Ecto neural progenitor cell (in vitro differentiated cells): Measurements from ENCODE around the gene CCL5.

ENCODE experiments used
- DNase-seq: peaks from one replicate; pipeline ENCODE4 v3.0.0-alpha.2; 2018; ENCODE audit warnings: low spot score

CCL5 gene

GRCh38 chr17:35879773-35880654 is at the start of gene CCL5:
TSS of gene CCL5 (minus strand) at chr17:35880360.
- DNase-seq = no peak

DNA sequence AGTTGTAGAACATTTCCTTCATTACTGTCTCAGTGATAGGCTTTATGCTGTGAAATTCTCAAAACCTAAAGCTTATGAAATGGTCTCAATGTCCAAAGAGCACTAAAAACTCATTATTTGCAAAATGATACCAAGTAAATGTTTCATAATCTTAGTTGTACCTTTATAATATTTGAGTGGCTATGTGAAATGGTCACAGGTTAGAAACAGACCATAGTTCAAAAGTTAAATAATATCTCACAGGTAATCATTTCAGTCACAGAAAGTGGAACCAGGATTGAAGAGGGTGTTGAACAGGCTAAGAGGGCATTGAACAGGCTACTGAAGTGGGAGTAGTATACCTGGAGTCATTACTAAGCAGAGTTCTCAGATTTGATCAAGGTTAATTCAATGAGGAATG is 47.6 kb upstream of the CCL5 start:
- no peak for DNase-seq

DNA sequence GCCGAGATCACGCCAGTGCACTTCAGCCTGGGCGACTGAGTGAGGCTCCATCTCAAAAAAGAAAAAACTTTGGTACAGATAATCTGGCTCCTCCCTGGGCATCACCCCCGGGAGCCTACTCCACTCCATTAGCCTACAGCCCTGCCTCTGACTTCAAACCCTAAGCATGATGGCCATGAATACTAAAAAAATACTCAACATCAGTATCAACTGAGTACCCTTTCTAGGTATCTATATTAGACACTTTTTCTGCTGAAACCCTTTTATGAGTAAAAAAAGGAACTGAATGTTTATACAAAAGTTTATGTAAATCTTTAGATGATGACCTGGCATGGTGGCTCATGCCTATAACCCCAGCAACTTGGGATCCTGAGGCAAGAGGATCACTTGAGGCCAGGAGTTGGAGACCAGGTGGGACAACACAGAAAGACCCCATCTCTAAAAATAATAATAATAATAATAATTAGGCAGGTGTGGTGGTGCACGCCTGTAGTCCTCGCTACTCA is 43.5 kb upstream of the CCL5 start:
- no peak for DNase-seq

DNA sequence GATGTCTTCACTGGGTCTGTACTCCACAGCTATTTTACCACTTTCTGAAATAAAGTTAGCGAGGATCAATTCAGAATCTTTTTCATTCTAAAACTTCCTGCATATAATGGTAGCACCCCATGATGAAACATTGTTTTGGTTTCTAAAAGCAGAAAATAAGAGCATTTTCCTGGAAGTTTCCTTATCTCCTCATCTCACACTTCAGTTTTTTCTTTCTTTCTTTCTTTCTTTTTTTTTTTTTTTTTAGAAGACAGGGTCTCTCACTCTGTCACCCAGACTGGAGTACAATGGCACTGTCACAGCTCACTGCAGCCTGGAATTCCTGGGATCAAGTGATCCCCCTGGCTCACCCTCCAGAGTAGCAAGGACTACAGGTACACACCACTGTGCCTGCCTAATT is 40.1 kb upstream of the CCL5 start:
- no peak for DNase-seq

- no peak for DNase-seq
Measured at GRCh38 chr17:35918665-35919064, 38.5 kb upstream of the CCL5 start.

- no peak for DNase-seq
Measured at GRCh38 chr17:35917519-35918213, 37.5 kb upstream of the CCL5 start.

DNA sequence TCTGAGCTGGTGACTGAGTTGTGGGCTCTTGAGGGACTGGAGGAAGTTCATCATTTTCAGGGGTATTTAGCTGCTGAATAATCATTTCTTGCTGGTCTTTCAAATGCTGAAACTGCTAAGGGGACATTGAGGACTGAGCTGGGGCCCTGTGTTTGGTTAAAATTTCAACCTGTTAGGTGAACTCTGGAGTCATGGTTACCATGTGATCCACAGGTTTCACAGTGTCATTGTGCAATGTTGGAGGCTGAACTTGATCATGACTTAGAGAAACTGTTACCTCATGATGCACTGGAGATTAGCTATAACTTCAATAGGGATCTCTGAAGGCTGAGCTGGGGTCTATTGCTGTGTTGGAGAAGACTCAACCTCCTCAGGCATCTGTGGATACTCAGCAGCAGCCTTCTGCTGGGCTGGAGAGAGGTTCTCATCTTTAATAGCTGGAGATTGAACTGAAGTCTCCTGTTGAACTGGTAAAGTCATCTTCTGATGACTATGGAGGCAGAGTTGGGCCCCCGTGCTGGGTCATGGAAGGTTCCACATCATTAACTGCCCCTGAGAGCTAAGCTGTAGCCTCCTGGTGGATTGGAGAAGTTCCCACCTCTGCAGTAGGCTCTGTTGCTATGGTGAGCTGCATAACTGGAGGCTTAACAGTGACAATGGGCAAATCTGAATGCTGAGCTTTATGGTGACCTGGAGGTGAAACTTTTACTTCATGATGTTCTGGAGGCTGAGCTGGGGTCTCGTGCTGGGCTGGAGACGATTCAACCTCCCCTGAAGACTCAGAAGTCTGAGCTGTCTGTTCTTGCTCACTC is 35.2 kb upstream of the CCL5 start:
- no peak for DNase-seq

DNA sequence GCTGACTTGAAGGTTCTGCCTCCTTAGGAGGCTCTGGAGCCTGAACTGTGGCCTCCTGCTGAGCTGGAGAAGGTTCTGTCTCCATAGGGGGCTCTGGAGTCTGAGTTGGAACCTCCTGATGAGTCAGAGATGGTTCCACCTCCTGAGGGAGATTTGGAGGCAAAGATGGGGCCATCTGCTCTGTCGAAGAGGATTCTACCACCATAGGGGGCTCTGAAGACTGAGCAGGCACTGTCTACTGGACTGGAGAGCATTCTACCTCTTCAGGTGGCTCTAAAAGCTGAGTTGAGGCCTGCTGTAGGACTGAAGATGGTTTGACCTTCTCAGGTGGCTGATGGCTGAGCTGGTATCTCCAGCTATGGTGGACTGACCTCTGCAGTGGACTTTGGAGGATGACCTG is 34.2 kb upstream of the CCL5 start:
- no peak for DNase-seq

DNA sequence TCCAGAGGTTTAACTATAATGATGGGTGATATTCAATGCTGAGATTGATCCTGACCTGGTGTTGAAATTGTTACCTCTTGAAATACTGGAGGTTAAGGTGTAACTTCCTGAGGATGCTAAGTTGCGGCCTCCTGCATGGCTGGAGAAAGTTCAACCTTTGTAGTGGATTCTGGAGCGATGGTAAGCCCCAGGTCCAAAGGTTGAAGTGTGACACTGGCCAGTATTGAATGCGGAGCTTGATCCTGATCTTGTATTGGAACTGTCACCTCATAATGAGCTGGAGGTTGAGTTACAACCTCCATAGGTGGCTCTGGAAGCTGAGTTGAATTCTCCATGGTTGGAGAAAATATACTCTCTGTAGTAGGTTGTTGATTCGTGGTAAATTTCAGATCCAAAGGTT is 33.4 kb upstream of the CCL5 start:
- no peak for DNase-seq

- DNase-seq = no peak
Measured at GRCh38 chr17:35912942-35913341, 32.8 kb upstream of the CCL5 start.

- DNase-seq = no peak
Measured at GRCh38 chr17:35912339-35912912, 32.3 kb upstream of the CCL5 start.

GRCh38 chr17:35909408-35909807 is 29.2 kb upstream of the CCL5 start:
- no peak for DNase-seq

- DNase-seq = no peak
Measured at GRCh38 chr17:35907691-35908090, 27.5 kb upstream of the CCL5 start.

- DNase-seq = no peak
Measured at GRCh38 chr17:35906926-35907637, 26.9 kb upstream of the CCL5 start.

DNA sequence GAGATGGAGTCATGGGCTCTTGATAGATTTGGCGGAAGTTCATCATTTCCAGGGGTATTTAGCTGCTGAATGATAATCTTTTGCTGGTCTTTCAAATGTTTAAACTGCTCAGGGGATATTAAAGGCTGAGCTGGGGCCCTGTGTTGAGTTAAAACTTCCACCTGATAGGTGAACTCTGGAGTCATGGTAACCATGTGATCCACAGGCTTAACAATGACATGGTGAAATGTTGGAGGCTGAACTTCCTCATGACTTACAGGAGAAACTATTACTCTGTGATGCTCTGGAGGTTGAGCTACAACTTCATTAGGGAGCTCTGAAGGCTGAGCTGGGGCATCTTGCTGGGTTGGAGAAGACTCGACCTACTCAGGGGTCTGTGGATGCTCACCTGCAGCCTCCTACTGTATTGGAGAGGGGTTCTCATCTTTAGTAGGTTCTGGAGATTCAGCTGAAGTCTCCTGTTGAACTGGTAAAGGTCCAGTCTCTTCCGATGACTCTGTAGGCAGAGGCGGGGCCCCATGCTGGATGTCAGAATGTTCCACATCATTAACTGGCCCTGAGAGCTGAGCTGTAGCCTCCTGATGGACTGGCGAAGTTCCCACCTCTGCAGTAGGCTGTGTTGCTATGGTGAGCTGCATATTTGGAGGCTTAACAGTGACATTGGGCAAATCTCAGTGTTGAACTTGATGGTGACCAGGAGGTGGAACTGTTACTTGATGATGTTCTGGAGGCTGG is 26.2 kb upstream of the CCL5 start:
- DNase-seq = no peak

GRCh38 chr17:35903451-35903850 is 23.3 kb upstream of the CCL5 start:
- no peak for DNase-seq

DNA sequence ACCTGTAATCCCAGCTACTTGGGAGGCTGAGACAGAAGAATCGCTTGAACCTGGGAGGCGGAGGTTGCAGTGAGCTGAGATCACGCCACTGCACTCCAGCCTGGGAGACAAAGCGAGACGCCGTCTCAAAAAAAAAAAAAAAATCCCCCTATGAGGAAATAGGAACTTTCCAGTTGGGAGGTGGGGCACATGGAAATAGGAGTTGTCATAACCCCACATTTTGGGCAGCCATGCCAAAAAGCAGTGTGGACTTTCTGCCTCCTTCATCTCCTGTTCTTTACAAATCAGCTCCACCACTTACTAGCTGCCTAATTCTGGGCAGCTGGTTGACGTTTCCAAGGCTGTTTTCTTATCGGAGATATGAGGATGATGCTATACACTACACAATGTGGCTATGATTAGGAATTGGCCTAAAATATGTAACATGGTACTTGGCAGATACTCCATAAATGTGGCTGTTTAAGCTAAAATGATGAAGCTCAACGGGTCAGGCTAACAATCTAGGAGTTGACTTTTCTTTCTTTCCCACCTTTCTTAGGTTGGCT is 21.5 kb upstream of the CCL5 start:
- DNase-seq = no peak

DNA sequence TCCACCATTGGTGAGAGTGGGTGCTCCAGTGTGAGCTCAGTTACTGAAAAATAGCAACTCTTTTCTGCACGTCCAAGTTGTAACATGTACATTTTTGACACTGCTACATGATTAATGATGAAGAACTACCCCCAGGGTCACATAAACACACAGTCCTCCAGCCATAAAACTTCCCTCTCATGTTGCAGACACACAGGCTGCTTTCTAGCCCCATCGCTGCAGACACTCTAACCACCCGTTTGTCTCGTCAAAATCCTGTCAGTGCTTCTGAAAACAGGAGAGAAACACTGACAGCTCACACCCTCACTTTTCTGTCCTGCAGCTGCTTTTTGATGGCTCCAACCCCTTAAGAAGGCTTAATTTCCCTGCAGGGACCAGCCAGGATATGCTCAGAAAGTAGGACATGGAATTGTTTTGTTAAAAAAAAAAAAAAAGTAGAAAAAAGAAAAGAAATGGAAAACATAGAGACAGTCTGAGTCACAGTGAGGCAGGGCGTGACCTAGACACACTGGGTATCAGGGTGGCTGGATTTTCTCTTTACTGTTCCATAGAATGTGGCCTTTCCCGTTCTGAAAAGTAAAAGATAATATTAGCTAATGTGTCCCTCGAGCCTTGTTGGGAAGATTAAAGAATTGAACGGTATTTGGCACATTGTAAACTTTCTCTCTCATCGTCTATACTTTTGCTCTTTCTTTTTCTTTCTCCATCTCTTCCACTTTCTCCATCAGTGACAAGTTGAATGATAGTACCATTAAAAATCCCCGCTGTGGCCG is 20.7 kb upstream of the CCL5 start:
- DNase-seq = no peak

- no peak for DNase-seq
Measured at GRCh38 chr17:35900280-35900679, 20.1 kb upstream of the CCL5 start.
